ENCODE measurements around the gene C19orf47.

C19orf47 gene

DNA sequence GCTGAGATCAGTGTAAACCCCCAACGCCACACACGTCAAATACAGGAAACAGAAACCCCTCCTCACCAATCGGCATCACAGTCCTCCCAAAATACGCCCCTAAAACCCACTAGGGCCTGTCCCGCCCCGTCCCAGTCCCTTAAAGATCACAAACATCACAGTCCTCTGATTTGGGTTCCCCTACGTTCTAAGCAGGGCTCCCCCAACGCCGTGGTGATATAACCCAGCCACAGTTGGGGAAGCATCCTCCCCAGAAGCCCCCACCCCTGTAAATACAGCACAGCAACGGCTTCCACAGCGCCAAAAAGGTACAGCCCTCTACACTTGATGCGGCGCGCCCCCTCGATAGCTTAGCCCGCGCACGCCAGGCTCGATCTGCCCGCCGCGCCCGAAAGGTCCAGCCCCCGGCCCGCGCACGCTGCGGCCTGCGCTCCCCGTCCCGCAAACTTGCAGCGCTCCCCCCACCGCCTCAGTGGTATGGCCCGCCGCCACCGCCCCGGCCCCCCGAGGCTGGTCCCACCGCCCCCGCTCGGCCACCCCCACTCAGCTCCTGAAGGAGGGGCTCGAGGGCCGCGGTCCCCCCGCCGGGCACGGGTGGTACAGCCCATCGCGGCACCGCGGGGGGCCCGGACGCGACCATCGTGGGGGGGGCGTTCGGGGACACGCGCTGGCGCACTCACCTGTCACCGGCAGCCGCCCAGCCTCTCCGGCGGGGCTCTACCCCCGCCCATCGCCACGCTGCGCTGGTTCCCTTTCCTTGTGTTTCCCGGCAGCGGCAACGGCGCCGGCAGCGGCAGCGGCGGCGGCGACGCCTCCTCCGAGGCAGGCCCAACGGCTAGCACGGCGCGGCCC lies 63.5 kb downstream of the C19orf47 start, which contains the start of gene AKT2:
Gene AKT2, minus strand, starts transcription at position 845 of the 852 bp plus-strand sequence. CDS start 20,078 bp downstream, outside the sequence.
- Histone ChIP-seq H3K27ac (peak within 1 kb of the TSS; percentile 98), H3K4me2 (peak within 1 kb of the TSS; percentile 99), H4K20me1 (peaks cover 48% of the 10 kb centered on the region), H3K9me3 (no peaks in the 10 kb centered on the region), H3K9ac (peak within 1 kb of the TSS; percentile 97), H3K27me3 (no peaks in the 10 kb centered on the region), H3K4me3 (peak within 1 kb of the TSS; percentile 87), H3K36me3 (peaks cover 7% of the 10 kb centered on the region; the same call in 1 of the 2 replicates), H3K4me1 (peaks cover 64% of the 10 kb centered on the region)
- no peak for TF ChIP-seq Cebpa-rat (IDR thresholded peaks at IDR 0.05)

DNA sequence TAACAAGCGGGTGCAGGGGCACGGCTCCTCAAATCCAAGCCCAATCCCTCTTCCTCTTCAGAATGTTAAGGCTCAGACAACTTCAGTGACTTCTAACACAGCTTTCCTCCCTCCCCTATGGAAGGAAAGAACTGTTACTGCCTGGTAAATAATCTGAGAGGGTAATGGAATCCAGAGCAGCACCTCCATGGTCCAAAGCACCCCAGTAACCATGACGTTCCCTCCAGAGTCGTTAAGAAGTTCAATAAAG lies 64.0 kb downstream of the C19orf47 start:
- peak overlapping the region; percentile 87 for H3K4me3 ChIP-seq
- H3K27me3 ChIP-seq = no peaks in the 10 kb centered on the region
- peaks cover 69% of the 10 kb centered on the region for H3K4me1 ChIP-seq
- peaks cover 7% of the 10 kb centered on the region; the same call in 1 of the 2 replicates for H3K36me3 ChIP-seq
- peak overlapping the region; percentile 97 for H3K9ac ChIP-seq
- no peak for TF ChIP-seq Cebpa-rat (IDR thresholded peaks at IDR 0.05)
- peak overlapping the region; percentile 98 for H3K27ac ChIP-seq
- H3K9me3 ChIP-seq = no peaks in the 10 kb centered on the region
- peaks cover 53% of the 10 kb centered on the region for H4K20me1 ChIP-seq
- H3K4me2 ChIP-seq = peak overlapping the region; percentile 99

DNA sequence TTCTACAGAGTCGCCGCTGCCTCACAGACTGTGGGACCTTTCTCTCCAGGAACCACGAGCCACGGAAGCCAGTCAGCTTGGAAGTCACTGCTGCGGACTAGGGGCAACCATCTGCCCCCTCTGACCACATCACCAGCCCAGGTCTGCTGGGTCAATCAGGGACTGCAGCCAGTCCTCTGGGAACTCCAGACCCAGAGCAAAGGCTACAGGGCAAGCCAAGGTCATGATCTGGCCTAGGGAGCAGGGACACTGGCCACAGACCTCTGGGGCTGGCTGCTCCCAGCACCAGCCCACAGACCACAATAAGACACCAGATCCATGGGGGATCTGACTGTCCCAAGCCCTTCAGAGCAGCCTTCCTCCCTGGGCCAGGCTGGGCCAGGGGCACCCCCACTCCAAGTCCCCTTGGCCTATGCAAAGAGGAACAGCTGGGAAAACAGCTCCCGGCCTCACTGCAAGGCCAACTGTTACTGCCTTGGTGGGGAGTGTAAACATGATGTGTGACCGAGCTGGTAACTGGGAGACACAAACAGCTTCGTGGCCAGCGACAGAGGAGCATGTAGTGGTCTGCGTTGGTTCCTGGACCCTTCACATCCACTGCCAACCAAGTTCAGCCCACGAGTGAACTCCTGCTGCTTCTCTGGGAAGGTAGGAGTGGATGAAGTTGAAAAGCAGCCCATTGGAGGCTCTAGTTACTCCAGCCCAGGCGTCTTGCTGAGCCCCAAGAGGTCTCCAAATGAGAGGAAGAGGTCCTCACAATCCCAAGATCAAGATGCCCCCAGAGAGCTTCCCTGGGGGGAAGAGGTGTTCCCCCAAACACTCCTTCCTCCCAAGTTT lies 64.6 kb downstream of the C19orf47 start:
- H3K4me3 ChIP-seq = peak overlapping the region; percentile 87
- H3K4me1 ChIP-seq = peaks cover 75% of the 10 kb centered on the region
- H4K20me1 ChIP-seq = peaks cover 59% of the 10 kb centered on the region
- H3K9ac ChIP-seq = peak overlapping the region; percentile 97
- peak overlapping the region; percentile 98 for H3K27ac ChIP-seq
- H3K4me2 ChIP-seq = peak overlapping the region; percentile 99
- TF ChIP-seq Cebpa-rat (IDR thresholded peaks at IDR 0.05) = no peak
- H3K36me3 ChIP-seq = peaks cover 7% of the 10 kb centered on the region; the same call in 1 of the 2 replicates
- H3K27me3 ChIP-seq = no peaks in the 10 kb centered on the region
- H3K9me3 ChIP-seq = no peaks in the 10 kb centered on the region

DNA sequence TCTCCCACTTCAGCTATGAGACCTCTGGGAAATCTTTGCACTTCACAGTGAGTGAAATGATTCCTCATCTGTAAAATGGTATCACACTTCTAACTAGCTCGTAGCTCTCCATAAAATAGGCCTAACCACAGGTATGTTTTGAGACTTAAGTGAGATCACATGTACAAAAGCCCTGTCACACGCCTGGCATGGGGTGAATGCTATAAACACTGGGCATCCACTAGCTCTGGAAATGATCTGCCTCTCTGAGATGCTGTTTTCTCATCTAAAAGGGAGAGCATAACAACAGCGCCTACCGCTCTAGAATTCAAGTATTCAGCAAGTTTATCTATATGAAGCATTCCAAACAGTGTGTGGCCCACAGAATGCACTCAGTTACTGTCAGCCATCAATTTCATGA lies 65.3 kb downstream of the C19orf47 start:
- Histone ChIP-seq H4K20me1 (peaks cover 66% of the 10 kb centered on the region), H3K9ac (peak overlapping the region; percentile 97), H3K4me3 (peak overlapping the region; percentile 87; the same call in 1 of the 2 replicates), H3K4me2 (peak overlapping the region; percentile 99), H3K27ac (peak overlapping the region; percentile 98), H3K9me3 (no peaks in the 10 kb centered on the region), H3K36me3 (peaks cover 7% of the 10 kb centered on the region; the same call in 1 of the 2 replicates), H3K27me3 (no peaks in the 10 kb centered on the region), H3K4me1 (peaks cover 82% of the 10 kb centered on the region)
- no peak for TF ChIP-seq Cebpa-rat (IDR thresholded peaks at IDR 0.05)

DNA sequence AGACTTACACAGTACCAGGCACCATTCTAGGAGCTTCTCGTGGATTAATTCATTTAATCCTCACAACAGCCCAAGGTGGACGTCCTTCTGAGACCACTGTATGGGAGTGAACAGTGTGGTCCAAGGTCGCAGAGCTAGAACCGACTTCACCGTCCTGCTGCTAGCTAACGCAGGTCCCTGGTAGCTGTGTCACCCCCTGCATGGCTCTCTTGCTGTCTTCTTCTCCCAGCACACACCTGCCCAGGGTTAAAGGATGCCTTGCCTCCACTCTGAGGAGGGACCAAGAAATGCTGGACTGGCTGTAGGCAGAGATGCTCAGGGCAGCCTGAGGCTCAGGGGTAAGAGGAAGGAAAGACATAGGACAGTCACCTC lies 66.0 kb downstream of the C19orf47 start:
- Histone ChIP-seq H3K9me3 (no peaks in the 10 kb centered on the region), H3K9ac (peak overlapping the region; percentile 69), H3K4me2 (peak overlapping the region; percentile 99), H3K36me3 (peaks cover 7% of the 10 kb centered on the region; the same call in 1 of the 2 replicates), H4K20me1 (peaks cover 73% of the 10 kb centered on the region), H3K27me3 (no peaks in the 10 kb centered on the region), H3K4me3 (no peak overlapping the region), H3K27ac (peak overlapping the region; percentile 98), H3K4me1 (peaks cover 86% of the 10 kb centered on the region)
- TF ChIP-seq Cebpa-rat (IDR thresholded peaks at IDR 0.05) = no peak

DNA sequence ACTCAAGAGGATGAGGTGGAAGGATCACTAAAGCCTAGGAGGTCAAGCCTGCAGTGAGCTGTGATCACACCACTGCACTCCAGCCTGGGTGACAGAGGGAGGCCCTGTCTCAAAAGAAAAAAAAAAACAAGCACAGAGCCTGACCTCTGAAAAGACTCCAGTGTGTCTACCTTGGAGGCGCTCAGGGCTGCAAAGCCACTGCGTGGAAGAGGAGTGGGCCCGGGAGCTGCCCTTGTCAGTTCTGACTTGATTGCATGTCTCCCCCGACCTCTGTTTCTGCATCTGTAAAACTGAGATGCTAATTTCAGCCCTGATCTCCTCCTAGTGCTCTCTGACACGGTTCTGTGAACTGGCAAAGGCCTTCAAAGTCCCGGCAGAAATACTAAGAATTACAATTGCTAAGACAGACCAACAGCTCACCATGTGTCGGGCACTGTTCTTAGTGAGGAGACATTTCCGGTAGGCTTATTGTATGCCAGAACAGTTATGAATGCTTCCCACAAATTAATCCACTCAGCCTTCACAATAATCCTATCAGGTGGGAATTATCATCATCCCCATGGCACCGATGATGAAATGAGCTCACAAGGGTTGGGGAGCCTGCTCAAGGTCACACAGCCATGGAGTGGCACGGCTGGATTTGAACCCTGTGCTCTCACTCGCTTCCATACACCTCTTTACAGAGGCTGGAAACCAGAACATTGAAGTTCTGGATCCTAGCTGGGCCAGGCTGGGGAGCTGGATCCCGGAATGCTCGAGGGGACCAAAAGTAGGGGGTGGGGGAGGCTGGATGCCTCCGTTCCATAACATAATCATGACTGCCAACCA lies 66.6 kb downstream of the C19orf47 start:
- peak overlapping the region; percentile 69 for H3K9ac ChIP-seq
- H4K20me1 ChIP-seq = peaks cover 79% of the 10 kb centered on the region
- H3K27me3 ChIP-seq = no peaks in the 10 kb centered on the region
- peaks cover 7% of the 10 kb centered on the region; the same call in 1 of the 2 replicates for H3K36me3 ChIP-seq
- no peak for TF ChIP-seq Cebpa-rat (IDR thresholded peaks at IDR 0.05)
- H3K9me3 ChIP-seq = no peaks in the 10 kb centered on the region
- peak overlapping the region; percentile 99 for H3K4me2 ChIP-seq
- H3K27ac ChIP-seq = peak overlapping the region; percentile 98
- H3K4me3 ChIP-seq = no peak overlapping the region
- peaks cover 86% of the 10 kb centered on the region for H3K4me1 ChIP-seq

DNA sequence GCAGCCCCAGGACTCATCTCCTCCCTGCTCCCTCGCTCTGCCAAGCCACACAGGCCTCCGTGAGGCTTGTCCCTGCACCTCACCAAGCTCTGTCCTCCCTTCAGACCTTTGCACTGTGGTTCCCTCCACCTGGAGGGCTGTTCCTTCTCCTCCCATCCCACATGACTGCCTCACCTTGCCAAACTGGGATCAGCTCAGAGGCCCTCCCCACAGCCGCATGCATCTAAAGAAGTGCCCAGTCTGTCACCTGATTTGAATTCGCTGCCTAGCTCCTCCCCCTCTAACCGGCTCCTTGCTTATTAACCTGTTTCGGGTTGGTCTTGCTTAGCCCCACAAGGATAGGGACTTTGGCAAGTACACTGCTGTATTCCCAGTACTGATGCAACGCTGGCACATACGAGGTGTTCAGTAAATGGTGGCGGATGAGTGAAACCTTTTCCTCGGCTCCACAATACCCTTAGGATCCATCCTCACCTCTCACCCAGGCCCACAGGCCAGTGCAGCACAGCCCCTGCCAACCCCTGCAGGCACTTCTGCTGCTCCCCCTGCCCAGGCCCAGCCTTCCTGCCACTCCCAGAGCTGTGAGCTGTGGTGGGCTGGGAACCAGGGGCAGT lies 67.5 kb downstream of the C19orf47 start:
- peak overlapping the region; percentile 98 for H3K27ac ChIP-seq
- H3K4me2 ChIP-seq = peak overlapping the region; percentile 99
- no peak for TF ChIP-seq Cebpa-rat (IDR thresholded peaks at IDR 0.05)
- peaks cover 7% of the 10 kb centered on the region; the same call in 1 of the 2 replicates for H3K36me3 ChIP-seq
- H3K4me1 ChIP-seq = peaks cover 86% of the 10 kb centered on the region
- H4K20me1 ChIP-seq = peaks cover 88% of the 10 kb centered on the region
- H3K4me3 ChIP-seq = peak overlapping the region; percentile 59
- peak overlapping the region; percentile 69 for H3K9ac ChIP-seq
- no peaks in the 10 kb centered on the region for H3K9me3 ChIP-seq
- H3K27me3 ChIP-seq = no peaks in the 10 kb centered on the region

DNA sequence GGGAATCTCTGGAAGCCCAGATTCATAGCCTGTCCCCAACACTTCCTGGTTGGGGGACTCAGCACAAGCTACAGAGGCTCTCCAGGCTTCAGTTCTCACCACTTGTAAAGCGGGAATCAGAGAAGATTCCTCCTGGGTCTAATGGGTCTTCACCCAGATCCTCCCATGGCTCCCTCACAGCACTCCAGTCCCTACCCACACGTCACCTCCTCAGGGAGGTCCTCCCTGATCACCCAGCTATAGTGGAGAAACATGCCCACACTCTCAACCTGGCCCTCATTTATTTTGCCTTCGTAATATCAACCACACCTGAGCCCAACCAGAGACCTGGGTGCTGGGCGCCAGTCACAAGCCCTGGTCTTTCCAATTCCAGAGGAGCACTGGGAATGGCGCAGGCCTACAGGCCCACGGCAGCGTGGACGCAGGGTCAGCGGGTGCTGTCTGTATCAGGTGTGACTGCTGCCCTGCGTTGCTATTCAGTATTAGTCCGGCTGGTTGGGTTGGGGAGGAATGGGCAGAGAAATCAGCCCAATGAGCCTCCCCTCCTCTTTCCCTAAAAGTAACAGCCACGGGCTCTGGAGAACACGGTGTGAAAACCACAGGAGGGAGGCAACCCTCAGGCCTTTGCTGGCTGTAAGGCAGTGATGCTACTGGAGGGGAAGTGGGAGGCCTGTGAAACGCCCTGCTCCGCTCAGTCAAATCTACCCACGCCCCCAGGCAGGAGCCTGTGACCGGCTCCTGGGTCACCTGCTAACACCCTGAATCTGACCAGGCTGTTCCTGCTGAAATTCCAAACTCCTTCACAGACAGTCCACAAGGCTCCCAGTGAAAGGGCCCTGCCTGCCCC lies 68.2 kb downstream of the C19orf47 start:
- H3K27me3 ChIP-seq = no peaks in the 10 kb centered on the region
- peak overlapping the region; percentile 59 for H3K4me3 ChIP-seq
- H4K20me1 ChIP-seq = peaks cover 93% of the 10 kb centered on the region
- H3K9ac ChIP-seq = peak overlapping the region; percentile 69
- peak overlapping the region; percentile 99 for H3K4me2 ChIP-seq
- peak overlapping the region; percentile 98 for H3K27ac ChIP-seq
- H3K36me3 ChIP-seq = peaks cover 7% of the 10 kb centered on the region; the same call in 1 of the 2 replicates
- H3K4me1 ChIP-seq = peaks cover 91% of the 10 kb centered on the region
- TF ChIP-seq Cebpa-rat (IDR thresholded peaks at IDR 0.05) = no peak
- H3K9me3 ChIP-seq = no peaks in the 10 kb centered on the region

Measured in BLaER1 (cell line).